IMR-90 (cell line): ENCODE data around the gene FUT8. TPM values are rescaled to one million over a fixed set of nuclear protein-coding genes. Genes with fewer than 3 reads are reported as not detected.

Experiments
- ATAC-seq: fragments of 200-7000 bp; cut with Tn5 transposase; 2 replicates; pipeline ENCODE4 v1.9.1; 2020; ENCODE audit warnings: low read depth, mild to moderate bottlenecking, moderate library complexity
- BruUV-seq: library from RNA; stranded (reverse); fragments of 400-500 nt; replicated peaks from 2 replicates; lab custom pipeline; 2021; lab: Mats Ljungman, UMichigan
- CTCF ChIA-PET: fragments of 300-600 bp; formaldehyde crosslinking; extraction: SDS; loops from one replicate; lab custom pipeline; 2021; ENCODE audit warnings: antibody characterized with exemption; lab: Yijun Ruan, JAX
- POLR2A ChIA-PET: fragments of 300-600 bp; sonication (Branson Sonifier 250); formaldehyde crosslinking; loops from one replicate; lab custom pipeline; 2022; ENCODE audit warnings: antibody characterized with exemption; ENCODE audit not compliant: unreplicated experiment; lab: Charles Lee
- DNase-seq: peaks from one replicate; pipeline ENCODE4 v3.0.0; 2013
- H2AFZ ChIP-seq: replicated peaks from 2 replicates; pipeline ENCODE3; 2013; ENCODE audit warnings: low read length, mild to moderate bottlenecking; ENCODE audit not compliant: poor library complexity
- H2AK5ac ChIP-seq: 2 replicates; pipeline ENCODE4 v1.6.1; 2013; ENCODE audit warnings: low read depth, low read length, inconsistent platforms
- H2AK9ac ChIP-seq: replicated peaks from 2 replicates; pipeline ENCODE3; 2013; ENCODE audit warnings: mild to moderate bottlenecking, low read depth, low read length, moderate library complexity; ENCODE audit not compliant: poor library complexity
- H2BK120ac ChIP-seq: 2 replicates; pipeline ENCODE4 v1.6.1; 2013; ENCODE audit warnings: low read depth, low read length, inconsistent platforms
- H2BK15ac ChIP-seq: 3 replicates; pipeline ENCODE4 v1.6.1; 2013; ENCODE audit warnings: low read depth, low read length, inconsistent platforms
- H2BK20ac ChIP-seq: 2 replicates; pipeline ENCODE4 v1.6.1; 2013; ENCODE audit warnings: low read depth, mild to moderate bottlenecking, inconsistent platforms, low read length, moderate library complexity
- H2BK5ac ChIP-seq: 2 replicates; pipeline ENCODE4 v1.6.1; 2013; ENCODE audit warnings: mild to moderate bottlenecking, low read depth, low read length, inconsistent platforms; ENCODE audit not compliant: poor library complexity, severe bottlenecking
- H3K14ac ChIP-seq: replicated peaks from 2 replicates; pipeline ENCODE4 v1.6.1; 2013; ENCODE audit warnings: low read depth, low read length, inconsistent platforms
- H3K18ac ChIP-seq: 2 replicates; pipeline ENCODE4 v1.6.1; 2013; ENCODE audit warnings: low read depth, low read length, control low read depth
- H3K23ac ChIP-seq: 2 replicates; pipeline ENCODE4 v1.6.1; 2013; ENCODE audit warnings: low read depth, low read length, inconsistent platforms
- H3K27ac ChIP-seq: 2 replicates; pipeline ENCODE4 v1.5.1; 2013; ENCODE audit warnings: mild to moderate bottlenecking, control low read depth, low read length; ENCODE audit not compliant: insufficient read depth
- H3K27me3 ChIP-seq: 2 replicates; pipeline ENCODE4 v1.6.1; 2013; ENCODE audit warnings: low read length; ENCODE audit not compliant: control insufficient read depth, insufficient read depth
- H3K36me3 ChIP-seq: 2 replicates; pipeline ENCODE4 v1.6.1; 2013; ENCODE audit warnings: low read length, mixed read lengths; ENCODE audit not compliant: control insufficient read depth, insufficient read depth
- H3K4ac ChIP-seq: 2 replicates; pipeline ENCODE4 v1.6.1; 2013; ENCODE audit warnings: low read depth, low read length, inconsistent platforms
- H3K4me1 ChIP-seq: 2 replicates; pipeline ENCODE4 v1.6.1; 2013; ENCODE audit warnings: low read length, mixed read lengths; ENCODE audit not compliant: control insufficient read depth, insufficient read depth
- H3K4me2 ChIP-seq: 2 replicates; pipeline ENCODE4 v1.6.1; 2013; ENCODE audit warnings: low read depth, mild to moderate bottlenecking, control low read depth, low read length, moderate library complexity
- H3K4me3 ChIP-seq: 2 replicates; pipeline ENCODE4 v1.5.1; 2013; ENCODE audit warnings: low read depth, mild to moderate bottlenecking, control low read depth, low read length, moderate library complexity; ENCODE audit not compliant: insufficient read depth
- H3K56ac ChIP-seq: 2 replicates; pipeline ENCODE4 v1.6.1; 2013; ENCODE audit warnings: low read length, inconsistent platforms; ENCODE audit not compliant: insufficient read depth; ENCODE audit errors: extremely low read depth
- H3K79me1 ChIP-seq, 2 experiments: 2 replicates each; pipeline ENCODE4 v1.6.1; 2013; ENCODE audit warnings: low read length in 2 of 2, inconsistent platforms in 1 of 2, low read depth in 1 of 2
- H3K9ac ChIP-seq: 2 replicates; pipeline ENCODE4 v1.6.1; 2013; ENCODE audit warnings: low read depth, low read length, control low read depth
- H3K9me1 ChIP-seq: 2 replicates; pipeline ENCODE4 v1.6.1; 2013; ENCODE audit warnings: low read length, inconsistent platforms; ENCODE audit not compliant: insufficient read depth
- H3K9me3 ChIP-seq: 2 replicates; pipeline ENCODE4 v1.6.1; 2013; ENCODE audit warnings: low read length; ENCODE audit not compliant: control insufficient read depth, insufficient read depth
- H4K20me1 ChIP-seq: 2 replicates; pipeline ENCODE4 v1.6.1; 2013; ENCODE audit warnings: low read length, inconsistent platforms; ENCODE audit not compliant: insufficient read depth
- H4K5ac ChIP-seq: 2 replicates; pipeline ENCODE4 v1.6.1; 2013; ENCODE audit warnings: mild to moderate bottlenecking, low read depth, low read length, control low read depth
- H4K8ac ChIP-seq, 2 experiments: 2 replicates each; pipeline ENCODE4 v1.6.1; 2013; ENCODE audit warnings: low read depth in 2 of 2, low read length in 2 of 2, control low read depth in 1 of 2, inconsistent platforms in 1 of 2
- H4K91ac ChIP-seq: 2 replicates; pipeline ENCODE4 v1.6.1; 2013; ENCODE audit warnings: low read depth, low read length, inconsistent platforms; ENCODE audit not compliant: insufficient read depth
- BHLHE40 ChIP-seq: fragments of 150-350 bp; IDR thresholded peaks from 2 replicates; pipeline ENCODE4 v1.6.1; 2016; ENCODE audit warnings: mild to moderate bottlenecking, low read depth, low read length
- CEBPB ChIP-seq: IDR thresholded peaks from 2 replicates; pipeline ENCODE4 v1.6.1; 2012; ENCODE audit warnings: low read depth, low read length, improper control_type of control experiment
- CHD1 ChIP-seq: IDR thresholded peaks from 2 replicates; pipeline ENCODE4 v1.6.1; 2012; ENCODE audit warnings: low read depth, low read length, improper control_type of control experiment
- CTCF ChIP-seq: conservative IDR thresholded peaks from 2 replicates; pipeline ENCODE4 v1.5.1; 2012; ENCODE audit warnings: mild to moderate bottlenecking, low read depth, low read length, improper control_type of control experiment
- ELK1 ChIP-seq: fragments of 150-350 bp; IDR thresholded peaks from 2 replicates; pipeline ENCODE4 v1.6.1; 2016; ENCODE audit warnings: low read depth, mild to moderate bottlenecking, low read length, moderate library complexity, borderline replicate concordance
- FOS ChIP-seq: fragments of 150-350 bp; IDR thresholded peaks from 2 replicates; pipeline ENCODE4 v1.6.1; 2016; ENCODE audit warnings: low read depth, low read length
- MAFK ChIP-seq: IDR thresholded peaks from 2 replicates; pipeline ENCODE4 v1.6.1; 2012; ENCODE audit warnings: low read depth, low read length, improper control_type of control experiment
- MAZ ChIP-seq: IDR thresholded peaks from 2 replicates; pipeline ENCODE4 v1.6.1; 2012; ENCODE audit warnings: low read depth, mild to moderate bottlenecking, low read length, improper control_type of control experiment, moderate library complexity, borderline replicate concordance
- MXI1 ChIP-seq: IDR thresholded peaks from 2 replicates; pipeline ENCODE4 v1.6.1; 2012; ENCODE audit warnings: low read depth, mild to moderate bottlenecking, low read length, moderate library complexity, borderline replicate concordance
- NFE2L2 ChIP-seq: fragments of 150-350 bp; IDR thresholded peaks from 2 replicates; pipeline ENCODE4 v1.6.1; 2016; ENCODE audit warnings: low read depth, mild to moderate bottlenecking, low read length
- POLR2A ChIP-seq: IDR thresholded peaks from 2 replicates; pipeline ENCODE4 v1.6.1; 2012; ENCODE audit warnings: mild to moderate bottlenecking, low read depth, low read length
- RAD21 ChIP-seq: IDR thresholded peaks from 2 replicates; pipeline ENCODE4 v1.6.1; 2012; ENCODE audit warnings: low read length, improper control_type of control experiment
- RCOR1 ChIP-seq: IDR thresholded peaks from 2 replicates; pipeline ENCODE4 v1.6.1; 2012; ENCODE audit warnings: mild to moderate bottlenecking, low read length, improper control_type of control experiment; ENCODE audit not compliant: insufficient replicate concordance
- RFX5 ChIP-seq: IDR thresholded peaks from 2 replicates; pipeline ENCODE4 v1.8.0; 2012; ENCODE audit warnings: low read depth, mild to moderate bottlenecking, low read length, moderate library complexity
- SMC3 ChIP-seq: fragments of 150-350 bp; IDR thresholded peaks from 2 replicates; pipeline ENCODE4 v1.6.1; 2016; ENCODE audit warnings: low read depth, mild to moderate bottlenecking, antibody characterized with exemption, low read length, moderate library complexity
- USF2 ChIP-seq: fragments of 150-350 bp; IDR thresholded peaks from 2 replicates; pipeline ENCODE4 v1.6.1; 2017; ENCODE audit warnings: mild to moderate bottlenecking, antibody characterized with exemption, low read length, low read depth
- WGBS, 2 experiments: methylation state at CpG; one replicate each; pipeline versions ENCODE4 v1.1.5 to v1.1.7; 2013; ENCODE audit warnings: missing lambda C conversion rate in 2 of 2; ENCODE audit not compliant: insufficient read length in 1 of 2; ENCODE audit errors: extremely low coverage in 2 of 2; 5-methylcytosine and 5-hydroxymethylcytosine counted together
- dilution Hi-C: fragments of 300-500 bp; cut with HindIII; formaldehyde crosslinking; loops from one replicate; pipeline ENCODE4 v1.14.3; 2018; ENCODE audit warnings: low sequenced_read_pairs; ENCODE audit not compliant: unreplicated experiment
- in situ Hi-C: fragments of 300-500 bp; cut with MboI; formaldehyde crosslinking; loops from 3 replicates; pipeline ENCODE4 v1.14.3; 2019; ENCODE audit warnings: low sequenced_read_pairs, inconsistent platforms, mixed read lengths
- intact Hi-C: fragments of 100-400 bp; cut with micrococcal nuclease; formaldehyde crosslinking; loops from 2 replicates; pipeline ENCODE4 v1.10.0; 2022
- polyA plus RNA-seq, 3 experiments: library from polyadenylated mRNA; depleted of rRNA; stranded (reverse); fragments of >200 nt; gene quantifications; 2 replicates each; pipeline ENCODE4 v1.2.3, GENCODE V29; 2012; ENCODE audit warnings: low replicate concordance in 1 of 3
- total RNA-seq: library from RNA; depleted of rRNA; stranded (reverse); fragments of >200 nt; gene quantifications from 2 replicates; pipeline ENCODE4 v1.2.3, GENCODE V29; 2012

Gene FUT8
- total and polyA plus RNA-seq, 2 of the 4 experiments (the other 2 are of a cell fraction): 15.6 to 72.9 TPM

GRCh38 chr14:65422088-65422834 is 9.7 kb downstream of the FUT8 start:
- Histone ChIP-seq H3K9ac (no peak overlapping the region), H3K56ac (no peak overlapping the region), H2BK20ac (no peak overlapping the region), H4K91ac (no peak overlapping the region), H3K79me1 (peaks cover 30 to 32% of the 10 kb centered on the region in 2 experiments), H3K36me3 (no peaks in the 10 kb centered on the region), H4K20me1 (no peaks in the 10 kb centered on the region), H4K5ac (no peak overlapping the region), H3K4me3 (no peak overlapping the region), H3K9me3 (no peaks in the 10 kb centered on the region), H3K9me1 (peaks cover 4% of the 10 kb centered on the region), H2BK5ac (no peak overlapping the region), H3K4me1 (peaks cover 5% of the 10 kb centered on the region; the same call in 1 of the 2 replicates), H2BK120ac (no peak overlapping the region), H2BK15ac (no peak overlapping the region), H3K27ac (no peak overlapping the region), H2AK9ac (no peak overlapping the region), H3K23ac (no peak overlapping the region), H3K14ac (no peak overlapping the region), H3K4ac (no peak overlapping the region), H3K27me3 (no peaks in the 10 kb centered on the region), H4K8ac (no peak overlapping the region), H2AK5ac (no peak overlapping the region), H3K18ac (no peak overlapping the region), H2AFZ (no peak overlapping the region), H3K4me2 (no peak overlapping the region)
- no peak for TF ChIP-seq RCOR1
- TF ChIP-seq CTCF: no peak
- no peak for TF ChIP-seq POLR2A
- no peak for TF ChIP-seq NFE2L2
- TF ChIP-seq USF2: no peak
- no peak for TF ChIP-seq MXI1
- TF ChIP-seq MAZ: no peak
- TF ChIP-seq ELK1: no peak
- no peak for TF ChIP-seq MAFK
- TF ChIP-seq SMC3: no peak
- TF ChIP-seq RFX5: no peak
- no peak for TF ChIP-seq BHLHE40
- no peak for TF ChIP-seq FOS
- TF ChIP-seq CHD1: no peak
- no peak for TF ChIP-seq CEBPB
- TF ChIP-seq RAD21: no peak
- POLR2A ChIA-PET: no interaction called here
- intact Hi-C loops: no loop called here
- DNase-seq (no peak), ATAC-seq (no peak)
- in situ Hi-C loops: loop anchor here (5.0 to 10.0 kb wide), 2 partner anchors 410 to 543 kb away; no protein-coding TSS in a partner anchor
- dilution Hi-C loops: no loop called here
- WGBS, 2 experiments: no CpG with 5 or more reads among the region's 4 CpGs
- BruUV-seq: no TSS peak
- CTCF ChIA-PET: no interaction called here
